NCI-H446 (cell line): ENCODE measurements around the gene WWC1.
"Not testable (repeated sequence)": the region's sequence is repeated elsewhere in the genome, so short reads cannot be mapped to it uniquely, and the experiment has no call there.

Experiments used
- DNase-seq, 2 experiments: peaks; one replicate each; lab custom pipeline; 2025; lab: John Stamatoyannopoulos, UW

Gene WWC1

GRCh38 chr5:168334695-168335094 is 43.2 kb downstream of the WWC1 start:
- DNase-seq = no peak

GRCh38 chr5:168337361-168337760 is 45.9 kb downstream of the WWC1 start:
- no peak for DNase-seq

- no peak for DNase-seq
Observed at GRCh38 chr5:168339109-168339771, 47.8 kb downstream of the WWC1 start.

GRCh38 chr5:168339772-168340140 is 48.3 kb downstream of the WWC1 start:
- DNase-seq = not testable (repeated sequence)

GRCh38 chr5:168340487-168340886 is 49.0 kb downstream of the WWC1 start:
- no peak for DNase-seq

- DNase-seq = no peak
Observed at GRCh38 chr5:168341178-168341577, 49.7 kb downstream of the WWC1 start.

GRCh38 chr5:168342151-168342825 is 50.8 kb downstream of the WWC1 start:
- no peak for DNase-seq

GRCh38 chr5:168342985-168343384 is 51.5 kb downstream of the WWC1 start:
- DNase-seq = no peak

GRCh38 chr5:168346417-168346816 is 55.0 kb downstream of the WWC1 start:
- no peak for DNase-seq

GRCh38 chr5:168347368-168348083 is 56.1 kb downstream of the WWC1 start:
- DNase-seq = no peak

GRCh38 chr5:168348084-168348414 is 56.6 kb downstream of the WWC1 start:
- DNase-seq = no peak

- DNase-seq = no peak
Observed at GRCh38 chr5:168350315-168350714, 58.9 kb downstream of the WWC1 start.

- DNase-seq = no peak
Observed at GRCh38 chr5:168353216-168353957, 61.9 kb downstream of the WWC1 start.

- DNase-seq = no peak
Observed at GRCh38 chr5:168354397-168354796, 63.0 kb downstream of the WWC1 start.

GRCh38 chr5:168356171-168356570 is 64.7 kb downstream of the WWC1 start:
- no peak for DNase-seq

GRCh38 chr5:168356592-168356991 is 65.1 kb downstream of the WWC1 start:
- no peak for DNase-seq

- DNase-seq = no peak
Observed at GRCh38 chr5:168357876-168358275, 66.4 kb downstream of the WWC1 start.

GRCh38 chr5:168359820-168360460 is 68.5 kb downstream of the WWC1 start:
- no peak for DNase-seq

GRCh38 chr5:168360521-168361285 is 69.3 kb downstream of the WWC1 start:
- no peak for DNase-seq

GRCh38 chr5:168362097-168362885 is 70.8 kb downstream of the WWC1 start:
- no peak for DNase-seq
